ENCODE measurements around the gene PRPF38B. TPM values are rescaled to one million over a fixed set of nuclear protein-coding genes. Genes with fewer than 3 reads are reported as not detected.
"Not testable (repeated sequence)": the region's sequence is repeated elsewhere in the genome, so short reads cannot be mapped to it uniquely, and the experiment has no call there.

PRPF38B gene
- total RNA-seq, 1 donor from 2014 or later, result 21.8 TPM

DNA sequence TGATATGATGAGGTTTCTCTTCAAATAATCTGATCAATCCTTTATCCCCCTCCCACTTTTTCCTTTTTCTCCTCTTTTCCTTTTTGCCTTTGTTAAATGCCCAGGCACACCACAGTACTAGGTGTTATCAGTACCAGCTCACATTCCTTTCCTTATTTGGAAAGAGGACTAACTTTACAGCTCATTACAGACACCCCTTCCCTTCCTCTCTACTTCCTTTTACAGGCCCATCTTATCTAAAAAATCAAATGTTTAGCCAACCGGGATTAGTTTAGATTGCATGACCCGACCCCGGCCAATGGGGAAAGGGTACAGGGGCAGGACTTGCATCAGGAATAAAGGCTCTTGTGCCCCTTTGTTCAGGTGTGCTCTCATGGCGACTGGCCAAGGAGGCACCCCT, 10.4 kb upstream of the PRPF38B start:
- DNase-seq, result not testable (repeated sequence)

DNA sequence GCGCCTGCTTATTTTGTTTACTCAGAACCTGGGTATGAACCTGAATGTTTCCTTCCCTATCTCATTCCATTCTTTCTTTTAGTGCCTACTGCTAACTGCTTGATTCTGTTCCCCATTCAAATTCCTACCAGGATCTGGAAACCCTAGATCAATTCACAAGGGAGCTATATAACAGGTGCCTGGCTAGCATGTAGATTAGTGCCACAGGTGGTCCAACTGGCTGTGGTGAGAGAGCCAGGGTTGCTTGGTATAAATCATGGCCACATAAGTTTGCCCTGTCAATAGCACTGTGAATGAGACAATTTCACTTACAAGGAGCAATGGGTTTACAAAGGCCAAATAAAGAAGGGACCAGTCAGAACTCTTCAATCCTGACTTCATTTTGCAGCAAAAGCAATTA, 6.6 kb upstream of the PRPF38B start:
- no peak for DNase-seq

DNA sequence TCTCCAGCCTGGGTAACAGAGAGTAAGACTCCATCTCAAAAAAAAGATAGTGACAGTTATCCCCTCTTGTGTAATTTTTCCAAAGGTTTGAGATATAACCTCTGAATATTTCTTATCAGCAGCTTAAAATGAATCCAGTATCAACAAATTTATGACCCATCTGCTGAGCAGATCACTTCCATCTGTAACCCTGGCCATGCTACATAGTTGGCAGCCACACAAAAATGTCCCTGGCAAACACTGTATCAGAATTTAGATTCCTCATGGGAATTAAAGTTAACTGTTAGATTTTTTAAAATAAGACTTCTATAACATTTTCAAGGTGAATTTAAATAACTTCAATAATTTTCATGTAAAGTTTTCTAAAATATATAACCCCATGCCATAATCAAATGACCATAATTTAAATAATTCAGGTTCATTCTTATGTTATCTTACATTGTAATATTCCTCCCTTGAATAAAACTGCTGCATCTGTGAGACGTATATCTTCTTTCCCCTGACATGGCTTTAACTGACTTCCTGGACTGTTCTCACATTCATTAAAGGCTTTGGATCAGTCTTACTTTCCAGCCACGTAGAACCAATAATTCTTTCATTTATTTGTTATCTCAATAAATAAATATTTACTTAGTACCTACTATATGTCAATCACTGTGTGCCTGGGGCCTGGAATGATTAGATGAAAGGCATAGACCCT, 5.3 kb upstream of the PRPF38B start:
- DNase-seq, result no peak

DNA sequence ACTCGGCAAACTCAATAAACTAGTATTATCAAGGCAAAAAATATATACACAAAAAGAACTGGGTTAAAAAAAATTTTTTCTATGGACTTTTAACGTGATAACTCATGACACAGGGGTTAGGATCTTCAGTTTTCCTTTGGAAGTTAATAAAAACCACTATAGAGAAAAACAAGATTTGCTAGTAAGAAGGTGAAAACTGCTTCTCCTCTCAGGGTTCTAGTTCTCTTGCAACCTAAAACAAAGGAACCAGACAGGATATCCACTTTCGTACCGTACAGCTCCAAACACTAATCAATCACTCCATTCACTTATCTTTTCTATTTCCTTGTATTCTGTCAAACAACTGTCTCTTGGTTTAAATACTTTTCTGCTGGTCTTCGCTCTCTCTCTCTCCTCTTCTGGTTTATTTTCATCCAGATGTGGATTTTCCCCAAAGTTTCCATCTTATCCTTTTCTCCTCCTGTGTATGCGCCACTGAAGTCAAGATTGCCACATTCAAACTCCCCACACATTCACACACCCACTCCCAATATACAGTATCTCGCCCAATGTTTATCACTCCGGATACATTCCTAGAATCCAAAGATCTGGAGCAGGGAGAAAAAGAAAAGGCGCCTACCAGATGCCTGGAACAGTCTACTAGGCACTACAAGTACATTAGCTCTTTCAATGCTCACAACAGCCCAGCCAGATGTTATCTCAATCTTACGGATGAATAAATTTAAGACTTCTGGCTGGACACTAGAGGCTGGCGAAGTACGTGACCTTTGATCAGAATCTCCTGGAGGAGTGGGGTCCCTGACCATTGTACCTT, 775 bp upstream of the PRPF38B start:
- no peak for DNase-seq

DNA sequence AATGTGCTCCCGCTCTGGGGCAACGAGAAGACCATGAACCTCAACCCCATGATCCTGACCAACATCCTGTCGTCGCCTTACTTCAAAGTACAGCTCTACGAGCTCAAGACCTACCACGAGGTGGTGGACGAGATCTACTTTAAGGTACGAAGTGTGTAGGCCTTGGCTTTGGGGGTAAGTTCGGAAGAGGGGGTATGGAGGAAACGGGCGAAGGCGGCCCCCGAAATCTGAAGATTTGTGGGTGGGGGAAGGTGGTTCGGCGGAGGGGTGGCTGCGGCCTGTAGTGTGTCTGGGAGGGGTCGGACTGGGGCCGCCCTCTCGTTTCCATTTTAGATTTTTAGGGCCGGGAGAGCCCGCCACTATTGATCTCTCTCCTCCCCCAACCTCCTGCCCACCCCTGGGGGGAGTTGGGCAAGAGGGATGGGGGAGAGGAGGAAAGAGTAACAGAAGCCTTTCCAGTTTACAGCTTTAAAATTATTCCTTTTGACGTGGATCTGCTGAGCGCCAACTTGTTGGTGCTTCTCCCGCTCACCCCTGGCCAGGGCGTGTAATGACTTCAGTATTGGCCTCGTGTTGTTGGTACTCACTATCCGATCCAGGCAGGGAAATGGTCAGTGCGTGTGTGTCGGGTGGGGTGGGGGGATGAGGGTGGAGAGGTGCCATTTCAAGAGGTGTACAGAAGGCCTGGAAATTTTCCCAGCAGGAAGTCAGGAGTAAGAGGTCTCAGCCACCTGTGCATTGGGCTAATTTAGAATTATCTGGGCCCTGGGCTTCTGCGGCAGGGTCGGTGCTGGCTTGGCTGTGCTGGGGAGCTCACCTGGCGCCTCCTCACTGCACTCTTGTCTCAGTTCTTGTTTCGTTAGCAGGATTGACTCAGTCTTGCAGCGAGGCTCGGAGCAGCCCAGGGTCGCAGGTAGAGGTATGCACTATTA, 880 bp downstream of the PRPF38B start:
- DNase-seq, result no peak

DNA sequence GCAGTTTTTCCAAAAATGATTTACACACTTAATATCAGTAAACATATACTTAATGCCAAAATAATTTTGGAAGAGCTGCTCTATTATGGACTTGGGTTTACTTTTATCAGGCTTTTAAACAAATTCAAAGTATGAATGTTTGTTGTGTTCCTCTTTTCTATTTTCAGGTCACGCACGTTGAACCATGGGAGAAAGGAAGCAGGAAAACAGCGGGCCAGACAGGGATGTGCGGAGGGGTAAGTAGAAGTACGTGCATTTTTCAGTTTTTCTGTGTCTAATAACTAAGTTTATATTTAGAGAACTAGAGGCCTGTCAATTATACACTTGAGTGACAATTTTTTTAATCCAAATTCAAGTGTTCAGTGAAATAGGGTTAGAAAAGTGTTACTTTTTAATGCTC, 3.4 kb downstream of the PRPF38B start:
- DNase-seq, result no peak

DNA sequence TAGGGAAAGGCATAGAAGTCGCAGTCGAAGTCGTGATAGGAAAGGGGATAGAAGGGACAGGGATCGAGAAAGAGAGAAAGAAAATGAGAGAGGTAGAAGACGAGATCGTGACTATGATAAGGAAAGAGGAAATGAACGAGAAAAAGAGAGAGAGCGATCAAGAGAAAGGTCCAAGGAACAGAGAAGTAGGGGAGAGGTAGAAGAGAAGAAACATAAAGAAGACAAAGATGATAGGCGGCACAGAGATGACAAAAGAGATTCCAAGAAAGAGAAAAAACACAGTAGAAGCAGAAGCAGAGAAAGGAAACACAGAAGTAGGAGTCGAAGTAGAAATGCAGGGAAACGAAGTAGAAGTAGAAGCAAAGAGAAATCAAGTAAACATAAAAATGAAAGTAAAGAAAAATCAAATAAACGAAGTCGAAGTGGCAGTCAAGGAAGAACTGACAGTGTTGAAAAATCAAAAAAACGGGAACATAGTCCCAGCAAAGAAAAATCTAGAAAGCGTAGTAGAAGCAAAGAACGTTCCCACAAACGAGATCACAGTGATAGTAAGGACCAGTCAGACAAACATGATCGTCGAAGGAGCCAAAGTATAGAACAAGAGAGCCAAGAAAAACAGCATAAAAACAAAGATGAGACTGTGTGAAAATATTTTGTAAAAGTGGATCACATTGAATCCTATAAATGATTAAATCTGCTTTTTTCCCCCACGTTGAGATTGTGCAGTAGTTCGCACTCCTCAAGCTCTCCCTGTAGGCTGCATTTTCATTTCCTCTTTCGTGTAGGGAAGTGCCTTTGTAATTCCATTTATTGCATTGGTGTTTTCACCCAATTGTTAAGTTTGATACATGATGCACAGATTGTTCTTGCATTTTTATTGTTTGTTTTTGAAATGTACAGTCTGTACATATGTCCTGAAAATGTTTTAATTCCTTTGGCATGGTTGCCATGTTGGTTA, 7.5 kb downstream of the PRPF38B start:
- DNase-seq, result no peak

DNA sequence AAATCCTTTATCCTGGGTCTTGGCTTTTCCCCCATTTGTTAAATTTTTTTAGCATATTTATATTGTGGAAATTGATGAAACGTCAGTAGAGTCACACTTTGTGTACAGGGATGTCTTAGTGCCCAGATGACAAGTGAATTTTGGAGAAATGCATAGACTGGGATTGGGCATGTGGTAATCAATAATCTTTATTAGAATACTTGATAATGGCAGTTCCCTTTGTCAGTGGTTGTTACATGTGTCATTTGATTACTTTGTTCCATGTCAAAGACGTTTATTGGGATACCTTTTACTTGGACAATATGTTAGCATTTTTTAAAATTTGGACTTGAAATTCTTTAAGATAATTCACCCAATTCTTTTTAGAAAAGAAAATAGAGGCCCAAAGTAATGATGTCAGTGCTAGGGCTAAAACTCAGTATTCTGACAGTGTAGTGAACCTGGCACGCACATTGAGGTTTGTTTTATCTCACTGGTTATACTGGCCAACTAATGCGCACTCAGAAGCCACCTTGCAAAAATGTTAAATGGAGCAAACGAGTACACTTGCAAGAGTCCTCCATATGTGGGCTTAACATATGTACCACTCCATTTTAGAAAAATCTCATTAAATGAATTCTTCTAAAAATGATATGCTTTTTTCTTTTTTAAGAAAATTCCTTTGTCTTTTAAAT, 9.2 kb downstream of the PRPF38B start:
- DNase-seq, result no peak

DNA sequence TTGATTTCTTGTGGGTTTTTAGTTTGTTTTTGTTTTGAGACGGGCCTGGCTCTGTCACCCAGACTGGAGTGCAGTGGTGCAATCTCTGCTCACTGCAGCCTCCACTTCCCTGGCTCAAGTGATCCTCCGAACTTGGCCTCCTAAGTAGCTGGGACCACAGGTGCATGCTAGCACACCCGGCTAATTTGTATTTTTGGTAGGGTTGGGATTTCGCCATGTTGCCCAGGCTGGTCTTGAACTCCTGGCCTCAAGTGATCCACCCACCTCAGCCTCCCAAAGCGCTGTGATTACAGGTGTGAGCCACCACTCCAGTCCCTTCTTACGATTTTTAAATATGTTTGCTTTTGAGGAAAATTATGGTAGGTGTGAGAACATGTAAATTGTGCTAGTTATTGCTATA, 10.0 kb downstream of the PRPF38B start:
- not testable (repeated sequence) for DNase-seq

DNA sequence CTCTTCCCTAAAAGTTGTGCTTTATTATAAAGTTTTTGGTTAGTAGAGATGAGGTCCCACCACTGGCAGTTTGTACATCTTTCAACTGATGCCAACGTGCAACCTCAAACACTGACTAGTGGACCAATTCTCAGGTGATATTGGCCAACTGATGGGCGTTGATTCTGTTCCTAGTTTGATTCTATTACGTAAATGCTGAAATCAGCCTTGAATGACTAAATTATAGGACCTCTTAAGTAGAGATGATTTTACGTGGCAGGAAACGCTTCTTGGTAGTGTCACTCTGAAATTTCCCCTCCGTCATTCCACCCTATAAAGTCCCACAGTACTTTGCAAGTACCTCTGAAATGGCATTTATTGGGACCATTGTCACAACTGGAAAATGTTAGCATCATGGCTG, 11.8 kb downstream of the PRPF38B start:
- no peak for DNase-seq

DNA sequence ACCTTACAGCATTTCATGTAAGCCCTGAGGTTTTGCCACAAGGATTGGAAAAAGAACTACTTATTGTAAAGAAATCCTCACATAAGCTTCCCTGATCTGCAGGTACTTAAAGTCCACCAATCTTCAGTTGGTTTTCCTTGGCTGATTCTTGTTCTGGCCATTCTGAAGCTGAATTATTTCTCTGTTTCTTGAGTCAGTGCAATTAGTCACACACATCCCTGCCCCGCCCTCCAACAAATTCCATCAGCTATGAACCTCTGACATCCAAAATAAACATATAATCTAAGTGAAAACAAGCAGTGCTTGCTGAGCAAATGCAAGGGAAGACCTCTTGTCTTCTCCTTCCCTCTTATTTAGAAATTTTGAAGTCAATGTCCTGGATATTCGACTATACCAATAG, 12.4 kb downstream of the PRPF38B start:
- no peak for DNase-seq

DNA sequence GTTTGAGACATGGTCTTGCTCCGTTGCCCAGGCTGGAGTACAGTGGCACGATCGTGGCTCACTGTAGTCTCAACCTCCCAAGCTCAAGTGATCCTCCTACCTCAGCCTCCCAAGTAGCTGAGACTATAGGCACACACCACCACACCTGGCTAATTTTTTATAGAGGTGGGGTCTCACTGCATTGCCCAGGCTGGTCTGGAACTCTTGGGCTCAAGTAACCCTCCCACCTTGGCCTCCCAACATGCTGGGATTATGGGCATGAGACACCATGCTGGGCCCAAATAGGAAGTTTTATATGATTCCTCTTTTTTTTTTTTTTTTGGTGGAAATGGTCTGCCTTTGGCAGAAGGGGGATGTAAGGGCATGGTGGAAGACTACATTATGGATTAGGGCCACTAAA, 14.5 kb downstream of the PRPF38B start:
- no peak for DNase-seq

DNA sequence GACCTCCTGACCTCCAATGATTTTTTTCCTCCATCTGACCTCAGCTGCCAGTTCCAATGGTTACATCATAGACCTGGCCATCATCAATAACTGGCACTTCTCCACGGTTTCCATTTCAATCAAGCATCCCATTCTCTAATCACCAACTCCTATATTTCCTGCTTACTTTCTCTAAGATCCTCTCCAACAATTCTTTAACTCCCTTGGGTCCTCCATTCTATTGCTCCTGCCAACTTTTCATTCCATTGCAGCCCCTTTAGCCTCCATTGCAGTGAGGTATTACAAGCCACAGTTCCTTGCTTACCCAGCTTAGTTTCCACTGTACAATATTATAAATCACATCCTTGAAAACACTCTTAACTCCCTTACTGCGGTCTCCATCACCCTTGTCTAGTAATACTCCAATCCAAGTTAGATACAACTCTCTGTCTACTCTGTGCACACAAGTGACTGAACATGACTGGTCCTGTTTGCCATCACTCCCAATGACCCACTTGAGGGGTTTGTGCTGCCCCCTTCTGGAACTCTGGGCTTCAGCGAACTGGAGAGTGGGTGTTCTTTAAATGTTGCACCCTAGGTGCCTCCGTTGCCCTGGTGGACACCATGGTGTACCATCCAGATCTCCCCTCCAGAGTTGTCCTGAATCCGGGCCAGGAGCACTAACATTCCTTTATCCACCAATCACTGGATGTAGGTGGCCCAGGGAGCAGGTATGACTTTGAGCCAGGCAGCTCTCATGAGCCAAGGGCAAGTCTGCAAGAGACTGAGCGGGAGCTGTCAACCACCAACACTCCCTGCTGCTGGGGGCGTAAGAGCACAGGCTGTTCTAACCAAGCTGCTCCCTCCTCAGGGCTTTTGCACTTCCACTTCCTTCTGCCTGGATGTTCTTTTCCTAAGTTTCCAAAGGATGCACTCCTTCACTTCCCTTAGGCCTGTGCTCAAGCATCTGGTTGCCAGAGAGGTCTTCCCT, 16.9 kb downstream of the PRPF38B start:
- no peak for DNase-seq

DNA sequence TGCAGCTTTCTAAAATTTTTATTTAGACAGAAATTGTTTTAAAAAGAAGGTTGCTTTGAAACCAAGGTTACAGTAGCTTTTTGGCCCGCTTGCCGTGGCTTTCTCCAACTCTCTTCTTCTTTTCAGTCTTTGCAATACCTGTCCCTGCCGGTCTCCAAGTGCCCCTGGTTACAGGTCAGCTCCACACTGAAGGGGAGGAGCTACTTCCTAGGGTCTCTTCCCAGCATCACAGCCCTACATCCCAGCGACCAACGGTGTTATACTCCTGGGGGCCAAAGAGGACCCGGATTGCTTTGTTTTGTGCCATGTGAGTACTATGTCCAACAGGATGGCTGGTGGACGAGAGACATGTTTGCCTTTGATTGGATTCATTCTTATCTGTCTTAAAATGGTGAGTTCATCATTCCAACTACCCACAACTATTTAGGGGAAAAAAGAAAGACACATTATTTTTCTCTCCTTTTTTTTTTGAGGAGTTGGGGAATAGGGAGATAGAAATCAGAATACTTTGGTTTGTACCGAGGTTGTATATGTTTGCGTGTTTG, 20.6 kb downstream of the PRPF38B start, which contains the start of gene FNDC7:
Gene FNDC7, plus strand, starts transcription at position 303 of the 545 bp plus-strand sequence. Its CDS starts 26 bp downstream, at position 329.
- DNase-seq, result no peak

DNA sequence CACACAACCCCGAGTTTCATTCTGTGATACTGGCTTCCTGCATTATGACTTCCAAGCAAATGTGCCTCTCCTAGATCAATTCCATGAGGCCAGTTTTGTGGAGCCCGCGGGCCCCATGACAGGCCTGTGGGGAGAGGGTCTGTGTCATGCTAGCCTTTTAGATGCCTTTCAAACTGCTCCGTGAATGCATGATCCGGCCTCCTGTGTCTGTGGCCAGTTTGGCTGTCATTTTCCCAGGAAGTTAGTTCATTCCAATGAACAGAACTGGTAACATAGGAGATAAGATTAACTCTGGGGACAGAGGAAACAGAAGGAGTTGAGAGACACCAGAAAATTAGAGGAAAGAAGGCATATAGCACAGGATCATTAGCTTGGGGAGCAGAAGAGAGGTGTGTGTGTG, 23.8 kb downstream of the PRPF38B start:
- no peak for DNase-seq

DNA sequence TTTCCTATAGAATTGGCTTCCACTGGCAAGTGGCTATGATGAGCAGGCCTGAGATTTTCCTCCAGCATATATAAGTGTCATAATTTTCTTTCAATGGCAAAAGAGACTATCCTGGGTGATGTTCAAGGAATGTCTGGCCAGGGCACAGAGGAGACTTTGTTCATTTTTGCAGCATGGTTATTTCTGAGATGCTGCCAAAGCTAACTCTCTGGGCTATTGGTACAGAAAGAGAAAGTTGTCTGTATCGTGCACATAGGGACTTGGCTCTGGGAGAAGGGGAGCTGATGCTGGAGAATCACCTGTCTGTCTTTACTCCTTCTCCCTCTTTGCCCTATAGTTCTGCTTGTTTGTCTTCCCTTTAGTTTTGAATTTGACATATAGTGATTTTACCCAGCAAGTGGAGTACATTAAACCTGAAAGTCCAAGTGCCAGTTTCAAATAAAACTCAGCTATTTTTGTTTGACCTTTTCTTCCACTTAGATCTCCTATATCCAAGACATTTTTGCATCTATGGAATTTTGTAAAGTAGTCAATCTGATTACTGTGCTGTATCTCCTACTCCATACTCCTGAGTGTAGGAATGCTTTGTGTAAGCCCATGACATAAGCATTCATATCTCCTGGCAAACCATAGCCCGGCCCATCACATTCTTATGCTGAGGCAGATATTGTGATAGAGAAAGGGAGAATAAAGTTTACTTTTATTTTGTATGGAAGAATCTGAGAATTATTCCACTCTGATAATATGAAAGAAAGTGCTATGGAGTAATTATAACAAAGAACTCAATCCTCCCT, 24.5 kb downstream of the PRPF38B start:
- DNase-seq, result no peak

DNA sequence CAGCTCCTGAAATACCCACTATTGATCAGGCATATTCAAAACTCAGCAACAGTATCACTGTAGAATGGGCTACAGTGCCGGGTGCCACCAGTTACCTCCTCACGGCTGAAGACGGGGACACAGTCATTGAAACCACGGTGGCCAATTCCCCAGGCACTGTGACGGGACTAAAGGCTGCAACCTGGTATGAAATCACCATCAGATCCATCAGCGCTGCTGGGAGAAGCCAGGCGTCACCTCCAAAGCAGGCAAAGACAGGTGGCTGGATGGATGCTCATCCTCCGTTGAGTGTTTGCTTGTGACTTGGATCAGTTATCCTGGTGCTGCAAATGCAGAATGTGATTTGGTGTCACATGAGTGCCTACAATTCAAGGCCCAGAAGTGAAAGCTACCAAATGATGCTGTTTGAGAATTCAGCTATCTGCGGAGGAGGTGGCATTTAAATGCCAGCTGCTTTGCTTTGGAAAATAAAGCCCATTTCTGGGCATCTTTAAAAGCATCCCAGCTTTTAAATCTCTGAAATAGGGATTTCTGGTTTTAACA, 25.7 kb downstream of the PRPF38B start:
- DNase-seq, result peak; percentile 19

All from occipital lobe (tissue), 2 donors.